Activated B cell treated with CpG ODN at 0.5 μM for 24 hours (primary cell): ENCODE data around the gene SPATA31C1. TPM values are rescaled to one million over a fixed set of nuclear protein-coding genes. Genes with fewer than 3 reads are reported as not detected.

Experiments
- ATAC-seq: fragments of 200-7000 bp; cut with Tn5 transposase; one replicate; pipeline ENCODE4 v1.10.0; 2021; ENCODE audit warnings: low read depth, mild to moderate bottlenecking, moderate library complexity
- CTCF ChIA-PET: fragments of 350-600 bp; sonication (Branson Sonifier 250); formaldehyde crosslinking; loops from one replicate; lab custom pipeline; 2021; ENCODE audit warnings: antibody characterized with exemption; lab: Charles Lee
- POLR2A ChIA-PET: fragments of 350-600 bp; sonication (Branson Sonifier 250); formaldehyde crosslinking; loops from one replicate; lab custom pipeline; 2021; ENCODE audit warnings: antibody characterized with exemption; lab: Charles Lee
- DNase-seq: peaks from one replicate; pipeline ENCODE4 v3.0.0; 2022
- H3K27ac Mint-ChIP-seq: one replicate; pipeline ENCODE4 v1.8.0; 2020; ENCODE audit warnings: mixed read lengths
- H3K27me3 Mint-ChIP-seq: one replicate; pipeline ENCODE4 v1.8.0; 2021; ENCODE audit warnings: mixed read lengths
- H3K36me3 Mint-ChIP-seq: one replicate; pipeline ENCODE4 v1.8.0; 2021; ENCODE audit warnings: low read depth, mixed read lengths
- H3K4me1 Mint-ChIP-seq: one replicate; pipeline ENCODE4 v1.8.0; 2021; ENCODE audit warnings: mixed read lengths
- H3K4me3 Mint-ChIP-seq: one replicate; pipeline ENCODE4 v1.8.0; 2020; ENCODE audit warnings: mild to moderate bottlenecking, mixed read lengths
- H3K9me3 Mint-ChIP-seq: one replicate; pipeline ENCODE4 v1.8.0; 2020; ENCODE audit warnings: mixed read lengths
- intact Hi-C: fragments of 100-400 bp; cut with micrococcal nuclease; formaldehyde crosslinking; loops from one replicate; pipeline ENCODE4 v1.15.1; 2024
- total RNA-seq: library from RNA; stranded (reverse); gene quantifications from 2 replicates; pipeline ENCODE4 v1.2.3, GENCODE V29; 2022
- TF ChIP-seq, protein P1 (sequence below): fragments of 200-600 bp; IDR thresholded peaks from one replicate; pipeline ENCODE4 v1.8.0; 2022; ENCODE audit warnings: antibody characterized with exemption, mild to moderate bottlenecking

SPATA31C1 gene
- total RNA-seq, 1 donor from 2014 or later: not detected

GRCh38 chr9:87890837-87891236, 26.9 kb upstream of the SPATA31C1 start:
- TF ChIP-seq, protein P1, sequence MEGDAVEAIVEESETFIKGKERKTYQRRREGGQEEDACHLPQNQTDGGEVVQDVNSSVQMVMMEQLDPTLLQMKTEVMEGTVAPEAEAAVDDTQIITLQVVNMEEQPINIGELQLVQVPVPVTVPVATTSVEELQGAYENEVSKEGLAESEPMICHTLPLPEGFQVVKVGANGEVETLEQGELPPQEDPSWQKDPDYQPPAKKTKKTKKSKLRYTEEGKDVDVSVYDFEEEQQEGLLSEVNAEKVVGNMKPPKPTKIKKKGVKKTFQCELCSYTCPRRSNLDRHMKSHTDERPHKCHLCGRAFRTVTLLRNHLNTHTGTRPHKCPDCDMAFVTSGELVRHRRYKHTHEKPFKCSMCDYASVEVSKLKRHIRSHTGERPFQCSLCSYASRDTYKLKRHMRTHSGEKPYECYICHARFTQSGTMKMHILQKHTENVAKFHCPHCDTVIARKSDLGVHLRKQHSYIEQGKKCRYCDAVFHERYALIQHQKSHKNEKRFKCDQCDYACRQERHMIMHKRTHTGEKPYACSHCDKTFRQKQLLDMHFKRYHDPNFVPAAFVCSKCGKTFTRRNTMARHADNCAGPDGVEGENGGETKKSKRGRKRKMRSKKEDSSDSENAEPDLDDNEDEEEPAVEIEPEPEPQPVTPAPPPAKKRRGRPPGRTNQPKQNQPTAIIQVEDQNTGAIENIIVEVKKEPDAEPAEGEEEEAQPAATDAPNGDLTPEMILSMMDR: no peak
- H3K27ac Mint-ChIP-seq: no peak overlapping the region
- no peak overlapping the region for H3K4me3 Mint-ChIP-seq
- no peaks in the 10 kb centered on the region for H3K36me3 Mint-ChIP-seq
- ATAC-seq (no peak), DNase-seq (no peak)
- no peaks in the 10 kb centered on the region for H3K27me3 Mint-ChIP-seq
- ChIA-PET POLR2A (no interaction called here), CTCF (no interaction called here)
- intact Hi-C loops: no loop called here
- H3K4me1 Mint-ChIP-seq: no peaks in the 10 kb centered on the region
- peaks cover 4% of the 10 kb centered on the region for H3K9me3 Mint-ChIP-seq

- Mint-ChIP-seq H3K4me3 (no peak overlapping the region), H3K9me3 (peaks cover 4% of the 10 kb centered on the region), H3K36me3 (no peaks in the 10 kb centered on the region), H3K4me1 (no peaks in the 10 kb centered on the region), H3K27me3 (no peaks in the 10 kb centered on the region), H3K27ac (no peak overlapping the region)
- DNase-seq: no peak
- TF ChIP-seq, protein P1: no peak
- POLR2A ChIA-PET: no interaction called here
- CTCF ChIA-PET: no interaction called here
- no peak for ATAC-seq
- intact Hi-C loops: no loop called here
Measured at GRCh38 chr9:87891754-87892153, 26.0 kb upstream of the SPATA31C1 start.

DNA sequence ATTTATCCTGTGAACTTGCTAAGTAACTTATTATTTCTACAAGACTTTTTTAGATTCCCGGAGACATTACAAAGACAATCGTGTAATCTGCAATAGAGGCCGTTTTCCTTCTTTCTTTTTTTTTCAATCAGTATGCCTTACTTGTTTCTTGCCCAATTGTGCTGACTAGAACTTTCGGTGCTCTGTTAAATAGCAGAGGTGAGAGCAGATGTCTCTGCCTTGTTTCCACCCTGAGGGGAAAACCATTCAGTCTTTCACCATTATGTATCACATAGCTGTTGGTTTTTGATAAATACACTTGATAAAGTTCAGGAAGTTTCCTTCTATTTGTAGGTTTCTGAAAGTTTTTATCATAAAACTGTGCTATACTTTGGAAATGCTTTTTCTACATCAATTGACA, 24.8 kb upstream of the SPATA31C1 start:
- CTCF ChIA-PET: no interaction called here
- no peaks in the 10 kb centered on the region for H3K36me3 Mint-ChIP-seq
- POLR2A ChIA-PET: no interaction called here
- intact Hi-C loops: no loop called here
- peaks cover 3% of the 10 kb centered on the region for H3K27me3 Mint-ChIP-seq
- peaks cover 7% of the 10 kb centered on the region for H3K9me3 Mint-ChIP-seq
- no peaks in the 10 kb centered on the region for H3K4me1 Mint-ChIP-seq
- DNase-seq (no peak), ATAC-seq (no peak)
- no peak overlapping the region for H3K27ac Mint-ChIP-seq
- no peak overlapping the region for H3K4me3 Mint-ChIP-seq
- TF ChIP-seq, protein P1: no peak

DNA sequence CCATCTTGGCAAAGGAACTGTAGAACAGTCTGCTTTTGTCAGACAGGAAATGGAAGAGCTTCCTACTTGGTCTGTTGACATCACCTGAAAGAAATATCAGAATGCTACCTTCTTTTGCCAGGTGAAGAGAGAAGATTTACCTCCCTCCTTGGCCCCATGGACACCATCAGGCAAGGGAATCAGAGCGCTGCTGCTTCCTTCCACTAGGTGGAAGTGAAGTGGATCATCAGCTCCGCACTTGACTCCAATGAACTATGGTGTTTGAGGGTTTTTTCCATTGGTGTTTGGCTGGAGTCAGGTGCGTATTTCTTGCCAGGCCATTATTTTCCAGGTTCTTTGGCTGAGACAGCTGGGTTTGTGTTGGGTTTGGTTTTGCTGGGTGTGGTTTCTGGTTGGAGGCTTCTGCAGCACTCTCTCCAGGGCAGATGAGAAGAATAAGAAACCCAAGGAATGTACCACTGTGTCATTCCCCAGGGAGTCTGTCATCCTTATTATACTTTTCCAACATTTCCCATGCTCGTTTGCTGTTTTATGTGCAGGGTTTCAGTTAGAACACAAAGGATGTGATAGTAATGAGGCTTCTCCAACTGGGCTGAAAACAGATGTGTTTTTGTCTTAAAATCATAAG, 22.6 kb upstream of the SPATA31C1 start:
- ATAC-seq (no peak), DNase-seq (no peak)
- H3K4me1 Mint-ChIP-seq: no peaks in the 10 kb centered on the region
- no peaks in the 10 kb centered on the region for H3K36me3 Mint-ChIP-seq
- no peak overlapping the region for H3K27ac Mint-ChIP-seq
- H3K9me3 Mint-ChIP-seq: peaks cover 13% of the 10 kb centered on the region
- H3K27me3 Mint-ChIP-seq: peaks cover 6% of the 10 kb centered on the region
- H3K4me3 Mint-ChIP-seq: no peak overlapping the region
- intact Hi-C loops: no loop called here
- CTCF ChIA-PET: no interaction called here
- POLR2A ChIA-PET: no interaction called here
- TF ChIP-seq, protein P1: no peak

DNA sequence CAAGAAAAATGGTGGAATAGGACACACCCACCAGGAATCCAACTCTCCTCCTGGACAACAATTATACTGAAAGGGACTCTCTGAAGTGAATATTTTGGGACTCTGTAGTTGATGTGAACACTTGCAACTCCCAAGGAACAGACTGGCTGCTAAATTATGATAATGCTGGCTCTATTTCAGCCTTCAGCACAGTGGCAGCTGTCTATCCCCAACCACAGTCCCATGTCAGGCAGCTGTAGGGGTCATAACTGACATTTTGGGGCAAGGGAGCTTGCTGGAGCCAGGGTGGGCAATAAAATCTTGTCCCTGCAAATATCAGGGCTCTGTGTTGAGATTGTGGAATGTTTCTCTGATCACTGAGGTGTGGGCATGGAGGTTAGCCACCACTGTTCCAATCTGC, 20.9 kb upstream of the SPATA31C1 start:
- H3K4me1 Mint-ChIP-seq: no peaks in the 10 kb centered on the region
- TF ChIP-seq, protein P1: no peak
- ATAC-seq: no peak
- H3K27ac Mint-ChIP-seq: no peak overlapping the region
- no peak overlapping the region for H3K4me3 Mint-ChIP-seq
- intact Hi-C loops: no loop called here
- POLR2A ChIA-PET: no interaction called here
- no peak for DNase-seq
- no peaks in the 10 kb centered on the region for H3K36me3 Mint-ChIP-seq
- H3K9me3 Mint-ChIP-seq: peaks cover 15% of the 10 kb centered on the region
- CTCF ChIA-PET: no interaction called here
- H3K27me3 Mint-ChIP-seq: peaks cover 6% of the 10 kb centered on the region
